Measurements from ENCODE around the gene ZSWIM6. TPM values are rescaled to one million over a fixed set of nuclear protein-coding genes. Genes with fewer than 3 reads are reported as not detected.

Gene ZSWIM6
- total RNA-seq, 2 donors from 2014 or later: 7.8 to 9.8 TPM

DNA sequence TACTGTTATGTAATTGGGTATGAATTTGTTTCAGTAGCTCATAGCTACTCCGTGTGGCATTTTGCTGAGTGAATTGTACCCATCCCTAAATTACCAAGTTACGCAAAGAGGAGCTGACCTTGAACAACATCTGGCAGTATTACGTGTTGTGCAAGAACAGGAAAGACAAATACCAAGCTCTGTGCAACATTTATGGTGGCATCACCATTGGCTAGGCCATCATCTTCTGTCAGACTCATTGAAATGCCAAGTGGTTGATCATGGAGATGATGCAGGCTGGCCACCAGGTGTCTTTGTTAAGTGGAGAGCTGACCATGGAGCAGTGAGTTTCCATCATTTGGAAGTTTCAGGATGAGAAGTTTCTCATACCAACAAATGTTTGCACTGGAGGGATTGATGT is 15.0 kb downstream of the ZSWIM6 start:
- H3K9me3 Mint-ChIP-seq: no peaks in the 10 kb centered on the region
- ATAC-seq (no peak), DNase-seq (ENCODE audit: low spot score) (no peak)
- H3K27ac Mint-ChIP-seq: no peak overlapping the region
- peaks cover 19 to 36% of the 10 kb centered on the region in 2 donors for H3K4me1 Mint-ChIP-seq (ENCODE audit: low read depth in 2 of 2)
- H3K27me3 Mint-ChIP-seq: no peaks in the 10 kb centered on the region
- H3K36me3 Mint-ChIP-seq: peaks cover 4% of the 10 kb centered on the region
- H3K4me3 Mint-ChIP-seq: no peak overlapping the region

DNA sequence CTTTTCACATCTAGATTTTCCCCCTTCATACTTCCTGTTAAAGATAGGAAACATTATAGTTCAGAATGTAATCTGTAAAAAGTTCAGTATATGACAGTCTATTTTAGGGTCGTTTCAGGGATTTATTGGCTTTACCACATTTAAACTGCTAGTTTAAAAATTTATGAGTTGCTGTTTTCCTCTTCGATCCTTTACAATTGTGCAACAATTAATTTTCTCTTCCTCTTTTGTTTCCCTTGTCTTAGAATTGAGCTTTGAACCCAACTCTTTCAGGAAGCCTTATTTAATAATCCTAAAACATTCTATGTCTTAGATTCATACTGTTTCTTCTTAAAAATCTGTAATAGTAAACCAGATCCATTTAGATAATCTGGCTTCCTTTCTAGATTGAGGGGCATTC is 16.4 kb downstream of the ZSWIM6 start:
- H3K4me1 Mint-ChIP-seq (ENCODE audit: low read depth in 2 of 2): peaks cover 23 to 42% of the 10 kb centered on the region in 2 donors
- no peak overlapping the region for H3K4me3 Mint-ChIP-seq
- H3K9me3 Mint-ChIP-seq: no peaks in the 10 kb centered on the region
- no peak for DNase-seq (ENCODE audit: low spot score)
- no peak overlapping the region for H3K27ac Mint-ChIP-seq
- H3K27me3 Mint-ChIP-seq: no peaks in the 10 kb centered on the region
- no peak for ATAC-seq
- peaks cover 4% of the 10 kb centered on the region for H3K36me3 Mint-ChIP-seq

DNA sequence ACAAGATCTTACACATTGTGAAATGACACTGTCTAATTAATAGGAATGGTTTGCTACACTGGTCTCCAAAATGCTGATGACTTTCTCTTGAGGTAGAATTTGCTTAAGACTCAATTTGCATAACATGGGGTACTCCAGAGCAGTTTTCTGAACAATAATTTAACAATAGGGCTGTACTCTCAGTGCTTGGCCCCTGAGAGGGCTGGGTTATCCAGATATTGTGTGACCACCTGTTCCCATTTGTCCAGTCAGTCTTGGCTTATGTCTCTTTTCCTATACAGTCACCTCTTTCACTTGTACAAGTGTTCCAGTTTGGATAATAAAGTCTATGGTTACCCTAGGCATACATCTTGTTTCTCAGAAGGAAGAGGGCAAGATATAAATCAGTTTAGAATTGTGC is 17.9 kb downstream of the ZSWIM6 start:
- H3K27me3 Mint-ChIP-seq: no peaks in the 10 kb centered on the region
- DNase-seq (ENCODE audit: low spot score) (no peak), ATAC-seq (no peak)
- H3K4me1 Mint-ChIP-seq (ENCODE audit: low read depth in 2 of 2): peaks cover 16 to 30% of the 10 kb centered on the region in 2 donors
- H3K4me3 Mint-ChIP-seq: no peak overlapping the region
- no peak overlapping the region for H3K27ac Mint-ChIP-seq
- peaks cover 4% of the 10 kb centered on the region for H3K36me3 Mint-ChIP-seq
- no peaks in the 10 kb centered on the region for H3K9me3 Mint-ChIP-seq

DNA sequence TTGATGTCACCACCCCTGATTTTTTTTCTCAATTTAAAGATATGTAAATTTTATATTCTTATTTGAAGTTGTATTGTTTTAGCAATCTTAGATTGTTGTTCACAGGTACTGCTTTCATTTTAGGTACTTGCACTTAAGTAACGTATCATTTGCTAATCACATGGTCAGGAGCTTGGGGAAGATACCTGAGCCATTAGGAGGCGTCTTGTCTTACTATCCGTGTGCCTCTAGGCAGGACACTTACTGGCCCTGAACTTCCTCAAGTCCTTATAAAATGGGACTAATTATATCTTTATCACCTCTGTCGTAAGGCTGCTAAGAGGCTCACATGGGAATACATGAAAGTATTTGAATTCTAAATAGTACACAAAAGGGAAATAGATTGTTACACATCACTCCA is 18.5 kb downstream of the ZSWIM6 start:
- peaks cover 4% of the 10 kb centered on the region for H3K36me3 Mint-ChIP-seq
- no peaks in the 10 kb centered on the region for H3K27me3 Mint-ChIP-seq
- ATAC-seq (no peak), DNase-seq (ENCODE audit: low spot score) (no peak)
- peaks cover 16 to 30% of the 10 kb centered on the region in 2 donors for H3K4me1 Mint-ChIP-seq (ENCODE audit: low read depth in 2 of 2)
- no peaks in the 10 kb centered on the region for H3K9me3 Mint-ChIP-seq
- no peak overlapping the region for H3K27ac Mint-ChIP-seq
- H3K4me3 Mint-ChIP-seq: no peak overlapping the region

DNA sequence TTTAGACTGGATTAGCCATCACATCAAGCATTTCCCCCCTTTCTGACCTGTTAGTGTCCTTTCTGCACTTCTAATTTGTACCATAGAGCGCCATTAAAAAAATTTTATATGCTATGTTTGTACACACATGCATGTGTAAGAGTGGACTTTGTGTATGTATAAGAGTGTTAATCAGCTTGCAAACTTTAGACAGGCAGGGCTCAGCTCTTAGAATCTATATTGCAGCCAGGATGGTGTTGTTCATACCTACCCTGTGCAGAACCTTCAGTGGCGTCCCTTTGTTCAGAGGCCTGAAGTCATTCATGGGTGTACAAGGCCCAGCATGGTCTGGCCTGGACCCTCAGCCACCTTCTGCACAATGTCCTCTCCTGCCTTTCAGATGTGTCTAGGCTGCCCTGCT is 19.7 kb downstream of the ZSWIM6 start:
- Mint-ChIP-seq H3K27ac (no peak overlapping the region), H3K36me3 (peaks cover 4% of the 10 kb centered on the region), H3K4me3 (no peak overlapping the region), H3K4me1 (ENCODE audit: low read depth in 2 of 2) (peaks cover 16 to 30% of the 10 kb centered on the region in 2 donors), H3K27me3 (no peaks in the 10 kb centered on the region), H3K9me3 (no peaks in the 10 kb centered on the region)
- DNase-seq (ENCODE audit: low spot score) (no peak), ATAC-seq (peak in 1 of 2 donors; percentile 43)

DNA sequence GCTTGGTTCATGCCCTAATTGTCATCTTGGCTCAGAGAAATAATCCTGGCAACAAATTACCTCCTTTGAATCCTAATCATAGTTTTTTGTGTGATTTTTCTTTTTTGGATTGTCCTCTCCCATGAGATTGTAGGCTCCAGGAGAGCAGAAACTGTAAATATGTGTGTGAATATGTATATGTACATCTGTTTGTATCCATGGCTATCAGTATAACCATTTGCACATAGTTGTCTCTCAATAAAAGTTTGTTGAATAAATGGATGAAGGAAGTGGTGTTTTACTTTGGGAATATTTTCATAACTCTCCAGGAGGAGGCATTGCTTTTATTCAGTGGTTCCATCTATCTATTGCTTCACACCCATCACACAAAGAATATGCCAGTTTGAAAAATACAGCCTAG is 20.1 kb downstream of the ZSWIM6 start:
- H3K27me3 Mint-ChIP-seq: no peaks in the 10 kb centered on the region
- ATAC-seq: no peak
- peaks cover 16 to 27% of the 10 kb centered on the region in 2 donors for H3K4me1 Mint-ChIP-seq (ENCODE audit: low read depth in 2 of 2)
- no peak overlapping the region for H3K27ac Mint-ChIP-seq
- H3K9me3 Mint-ChIP-seq: peaks cover 2% of the 10 kb centered on the region
- no peak overlapping the region for H3K4me3 Mint-ChIP-seq
- peaks cover 3% of the 10 kb centered on the region for H3K36me3 Mint-ChIP-seq
- DNase-seq (ENCODE audit: low spot score): no peak

DNA sequence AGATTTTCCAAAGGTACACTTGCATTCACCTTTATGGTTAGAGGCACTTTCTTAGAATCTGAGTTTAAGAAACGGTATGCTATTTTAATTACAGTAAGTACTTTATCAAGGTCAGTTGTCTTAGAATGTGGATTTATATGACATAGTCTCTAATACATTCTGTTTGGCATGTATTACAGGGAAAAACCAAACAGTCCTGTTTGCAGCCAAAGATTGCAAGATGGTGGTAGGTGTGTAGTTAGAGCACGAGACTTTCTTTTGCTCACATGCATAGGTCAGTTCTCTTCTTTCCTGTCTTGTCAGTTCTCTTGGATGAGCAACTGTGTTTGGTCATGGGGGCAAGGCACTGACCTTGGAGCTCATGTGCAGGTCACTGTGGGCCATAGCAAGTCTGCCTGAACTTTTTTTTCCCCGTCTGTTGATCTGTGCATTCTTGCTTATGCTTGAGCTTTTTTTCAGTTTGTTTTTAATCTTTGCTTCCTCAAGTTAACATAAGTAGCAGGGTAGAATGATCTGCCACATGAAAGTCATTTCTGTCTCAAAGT is 20.6 kb downstream of the ZSWIM6 start:
- Mint-ChIP-seq H3K27me3 (no peaks in the 10 kb centered on the region), H3K27ac (no peak overlapping the region), H3K36me3 (peaks cover under 1% of the 10 kb centered on the region), H3K4me1 (ENCODE audit: low read depth in 2 of 2) (peaks cover 16 to 24% of the 10 kb centered on the region in 2 donors), H3K9me3 (peaks cover 4% of the 10 kb centered on the region), H3K4me3 (no peak overlapping the region)
- no peak for ATAC-seq
- no peak for DNase-seq (ENCODE audit: low spot score)

DNA sequence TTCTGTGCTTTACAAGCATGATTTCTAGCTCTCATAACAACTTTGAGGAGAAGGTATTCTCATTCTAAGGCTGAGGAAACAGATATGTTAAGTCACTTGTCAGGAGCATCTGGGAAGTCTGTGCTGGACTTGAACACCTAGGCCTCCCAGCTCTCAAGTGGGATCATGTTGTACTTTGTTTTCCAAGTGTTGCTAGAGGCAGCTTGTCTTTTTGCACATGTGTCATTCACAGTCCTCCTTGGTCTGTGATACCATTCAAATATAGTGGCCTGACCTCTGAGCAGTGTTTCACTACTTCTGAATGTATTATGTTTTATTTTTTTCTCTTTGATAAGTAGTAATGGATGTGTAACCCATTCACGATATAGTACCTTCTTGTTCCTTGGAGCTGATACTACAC is 21.2 kb downstream of the ZSWIM6 start:
- H3K9me3 Mint-ChIP-seq: peaks cover 8% of the 10 kb centered on the region
- peaks cover 7% of the 10 kb centered on the region for H3K36me3 Mint-ChIP-seq
- H3K4me3 Mint-ChIP-seq: no peak overlapping the region
- no peak overlapping the region for H3K27ac Mint-ChIP-seq
- ATAC-seq: no peak
- DNase-seq (ENCODE audit: low spot score): no peak
- no peaks in the 10 kb centered on the region for H3K27me3 Mint-ChIP-seq
- peaks cover 16 to 27% of the 10 kb centered on the region in 2 donors for H3K4me1 Mint-ChIP-seq (ENCODE audit: low read depth in 2 of 2)

DNA sequence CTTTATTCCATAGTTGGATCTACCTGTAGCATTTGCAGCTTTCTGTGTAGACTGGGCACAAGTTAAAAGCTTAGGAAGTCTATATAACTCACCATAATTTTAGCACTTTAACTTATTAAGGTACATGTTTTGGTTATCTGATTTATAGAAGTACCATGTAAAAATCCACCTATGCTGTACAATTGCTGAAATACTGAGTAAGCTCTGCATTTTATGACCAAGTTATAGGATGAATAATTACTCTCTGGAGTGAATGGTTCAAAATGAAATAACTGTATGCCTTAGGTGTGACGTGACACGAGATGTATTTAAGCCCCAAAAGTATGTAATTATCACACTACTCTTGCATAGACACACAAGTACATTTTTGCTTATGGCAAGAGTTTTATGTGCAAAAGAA is 22.1 kb downstream of the ZSWIM6 start:
- no peak overlapping the region for H3K27ac Mint-ChIP-seq
- DNase-seq (ENCODE audit: low spot score): no peak
- peaks cover 15 to 23% of the 10 kb centered on the region in 2 donors for H3K4me1 Mint-ChIP-seq (ENCODE audit: low read depth in 2 of 2)
- peaks cover 7% of the 10 kb centered on the region for H3K36me3 Mint-ChIP-seq
- no peak for ATAC-seq
- no peak overlapping the region for H3K4me3 Mint-ChIP-seq
- H3K27me3 Mint-ChIP-seq: no peaks in the 10 kb centered on the region
- peaks cover 8% of the 10 kb centered on the region for H3K9me3 Mint-ChIP-seq

DNA sequence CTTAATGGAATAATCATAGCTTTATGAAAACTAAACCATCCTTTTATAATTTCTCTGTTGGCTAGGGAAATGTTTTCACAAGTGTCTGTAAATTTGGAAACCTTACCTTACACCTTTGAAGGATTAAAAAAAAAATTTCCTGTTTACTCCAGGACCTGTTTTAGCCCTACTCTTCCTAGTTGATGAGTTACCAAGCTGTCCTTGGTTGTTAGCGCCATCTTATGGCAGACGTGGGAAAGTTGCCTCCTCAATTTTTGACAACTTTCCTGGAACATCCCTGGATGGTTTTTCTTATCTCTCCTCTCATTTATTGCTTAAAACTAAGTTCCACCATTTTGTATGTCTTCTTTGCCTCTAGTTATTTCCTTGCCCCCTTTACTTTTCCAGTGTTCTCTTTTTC is 25.7 kb downstream of the ZSWIM6 start:
- ATAC-seq (no peak), DNase-seq (ENCODE audit: low spot score) (no peak)
- H3K36me3 Mint-ChIP-seq: peaks cover 7% of the 10 kb centered on the region
- no peak overlapping the region for H3K27ac Mint-ChIP-seq
- H3K4me3 Mint-ChIP-seq: no peak overlapping the region
- H3K27me3 Mint-ChIP-seq: no peaks in the 10 kb centered on the region
- peaks cover 8% of the 10 kb centered on the region for H3K9me3 Mint-ChIP-seq
- H3K4me1 Mint-ChIP-seq (ENCODE audit: low read depth in 2 of 2): peaks cover 23% of the 10 kb centered on the region in 2 donors

DNA sequence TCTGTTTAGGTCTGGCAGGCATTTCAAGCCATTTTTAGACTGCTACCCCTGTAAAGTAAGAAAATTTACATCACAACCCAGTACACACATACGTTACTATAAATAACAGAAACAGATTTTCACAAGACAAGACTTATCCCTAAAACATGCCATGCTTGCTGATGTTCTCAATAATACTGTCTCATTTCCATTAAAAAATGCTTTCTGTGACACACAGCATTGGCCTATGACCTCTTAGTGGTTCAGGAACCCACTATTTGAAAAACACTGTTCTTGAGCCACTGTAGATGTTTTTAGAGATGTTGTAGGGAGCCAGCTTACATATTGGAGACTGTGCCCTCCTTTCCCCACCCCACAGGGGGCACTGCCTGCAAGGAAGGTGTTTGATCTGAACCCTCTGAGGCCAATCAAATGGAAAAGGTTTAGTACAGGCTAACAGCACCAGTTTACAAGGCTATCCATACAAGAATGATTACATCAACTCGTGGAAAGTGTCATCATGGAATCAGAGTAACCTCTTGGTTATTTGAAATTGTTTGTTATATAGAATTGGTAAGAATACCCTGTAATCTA is 30.8 kb downstream of the ZSWIM6 start:
- Mint-ChIP-seq H3K4me3 (no peak overlapping the region), H3K36me3 (peaks cover 4% of the 10 kb centered on the region), H3K4me1 (ENCODE audit: low read depth in 2 of 2) (peaks cover 19 to 21% of the 10 kb centered on the region in 2 donors), H3K27ac (no peak overlapping the region), H3K27me3 (no peaks in the 10 kb centered on the region), H3K9me3 (peaks cover 2% of the 10 kb centered on the region)
- ATAC-seq (no peak), DNase-seq (ENCODE audit: low spot score) (no peak)

DNA sequence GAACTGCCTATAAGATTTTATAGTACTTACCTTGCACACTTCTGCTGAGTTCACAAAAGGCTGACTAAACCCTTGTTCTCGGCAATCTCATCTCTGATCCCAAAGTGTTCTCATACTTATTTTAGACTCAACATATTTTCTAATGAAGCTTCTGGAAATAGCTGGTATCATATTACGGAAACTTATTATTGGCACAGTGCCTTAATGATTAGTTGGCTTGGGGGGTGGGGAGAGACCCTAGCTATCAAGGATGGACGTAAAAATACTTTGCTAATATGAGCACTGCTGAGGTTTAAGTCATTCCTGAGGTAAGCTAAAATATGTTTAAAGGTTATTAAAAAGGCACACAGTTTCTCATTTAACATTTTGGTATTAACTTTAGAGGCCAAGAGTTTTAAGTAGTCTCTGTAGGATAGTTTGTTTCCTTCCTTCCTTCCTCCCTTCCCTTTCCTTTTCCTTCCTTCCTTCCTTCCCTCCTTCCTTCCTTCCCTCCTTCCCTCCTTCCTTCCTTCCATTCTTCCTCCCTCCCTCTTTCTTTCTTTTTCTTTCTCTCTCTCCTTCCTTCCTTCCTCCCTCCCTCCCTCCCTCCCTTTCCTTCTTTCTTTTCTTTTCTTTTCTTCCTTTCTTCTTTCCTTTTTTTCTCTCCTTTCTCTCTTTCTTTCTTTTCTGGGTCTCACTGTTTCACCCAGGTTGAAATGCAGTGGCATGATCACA is 31.5 kb downstream of the ZSWIM6 start:
- Mint-ChIP-seq H3K27ac (no peak overlapping the region), H3K4me1 (ENCODE audit: low read depth in 2 of 2) (peaks cover 19% of the 10 kb centered on the region in 2 donors), H3K36me3 (no peaks in the 10 kb centered on the region), H3K27me3 (no peaks in the 10 kb centered on the region), H3K4me3 (no peak overlapping the region), H3K9me3 (no peaks in the 10 kb centered on the region)
- DNase-seq (ENCODE audit: low spot score) (no peak), ATAC-seq (no peak)

DNA sequence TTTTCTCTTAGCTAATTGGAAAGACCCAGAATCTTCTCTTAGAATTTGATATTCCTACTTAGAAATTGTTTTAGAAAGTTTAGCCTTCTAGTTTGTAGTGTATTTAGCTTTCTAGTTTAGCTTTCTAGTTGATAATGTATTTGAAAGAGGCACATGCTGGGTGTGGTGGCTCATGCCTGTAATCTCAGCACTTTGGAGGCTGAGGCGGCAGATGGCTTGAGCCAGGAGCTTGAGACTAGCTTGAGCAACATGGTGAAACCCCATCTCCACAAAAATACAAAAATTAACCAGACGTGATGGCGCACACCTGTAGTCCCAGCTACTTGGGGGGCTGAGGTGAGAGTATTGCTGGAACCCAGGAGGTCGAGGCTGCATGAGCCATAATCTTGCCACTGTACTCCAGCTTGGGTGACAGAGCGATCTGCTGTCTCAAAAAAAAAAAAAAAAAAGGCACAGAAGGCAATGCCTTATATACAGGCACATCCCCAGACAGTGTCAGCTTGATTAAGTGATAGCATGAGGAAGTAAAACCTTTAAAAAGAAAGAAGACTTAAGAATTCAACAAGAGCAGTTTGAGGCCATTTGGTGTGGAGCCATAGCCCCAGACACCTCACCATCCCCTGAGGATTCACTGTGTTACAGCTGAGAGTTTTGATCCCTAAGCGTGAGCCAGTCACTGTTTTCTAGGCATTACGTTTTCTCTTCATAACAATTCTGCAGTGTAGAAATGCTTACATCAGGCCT is 34.6 kb downstream of the ZSWIM6 start:
- DNase-seq (ENCODE audit: low spot score) (no peak), ATAC-seq (no peak)
- Mint-ChIP-seq H3K27ac (no peak overlapping the region), H3K4me3 (no peak overlapping the region), H3K9me3 (no peaks in the 10 kb centered on the region), H3K27me3 (no peaks in the 10 kb centered on the region), H3K4me1 (ENCODE audit: low read depth in 2 of 2) (peaks cover 4 to 7% of the 10 kb centered on the region in 2 donors), H3K36me3 (no peaks in the 10 kb centered on the region)

DNA sequence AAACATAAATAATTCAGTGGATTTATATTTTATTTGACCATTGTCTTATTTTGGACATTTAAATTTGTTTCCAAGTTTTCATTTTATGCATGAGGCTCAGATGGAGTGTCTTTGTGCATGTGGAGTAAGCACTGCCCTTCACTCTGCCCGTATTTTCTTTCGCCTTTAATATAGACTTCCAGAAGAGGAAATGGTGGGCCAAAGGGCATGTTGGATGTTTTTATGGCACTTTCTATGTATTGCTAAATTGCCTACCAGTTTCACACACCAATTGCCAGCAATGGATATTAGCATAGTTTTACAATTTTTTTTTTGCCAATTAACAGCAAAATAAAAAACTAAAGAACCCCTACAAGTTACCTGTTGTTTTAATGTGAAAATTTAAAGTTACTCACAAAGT is 38.4 kb downstream of the ZSWIM6 start:
- H3K27me3 Mint-ChIP-seq: no peaks in the 10 kb centered on the region
- H3K9me3 Mint-ChIP-seq: no peaks in the 10 kb centered on the region
- H3K4me1 Mint-ChIP-seq (ENCODE audit: low read depth in 2 of 2): peaks cover 6 to 15% of the 10 kb centered on the region in 2 donors
- no peak overlapping the region for H3K4me3 Mint-ChIP-seq
- no peak overlapping the region for H3K27ac Mint-ChIP-seq
- no peak for ATAC-seq
- peaks cover 7% of the 10 kb centered on the region for H3K36me3 Mint-ChIP-seq
- no peak for DNase-seq (ENCODE audit: low spot score)
